A673 (cell line): ENCODE measurements around the gene ST7L.

Experiments used
- CTCF ChIP-seq: fragments of 300-800, 200-600 bp; sonication (generic); conservative IDR thresholded peaks from 2 replicates; pipeline ENCODE4 v1.5.1; 2017; ENCODE audit warnings: low read depth, mild to moderate bottlenecking, antibody characterized with exemption, low read length, moderate library complexity, mixed read lengths
- EZH2 ChIP-seq: fragments of 200-600 bp; sonication (generic); IDR thresholded peaks from 2 replicates; pipeline ENCODE4 v1.6.1; 2017; ENCODE audit warnings: borderline replicate concordance, low read depth, mild to moderate bottlenecking, mixed read lengths, antibody characterized with exemption, low read length; ENCODE audit not compliant: poor library complexity, severe bottlenecking

- TF ChIP-seq CTCF (no peak), EZH2 (no peak)
These were observed 14.7 kb upstream of the ST7L start for GRCh38 chr1:112633628-112634027.
